MCF 10A (cell line): ENCODE data around the gene INSR. TPM values are rescaled to one million over a fixed set of nuclear protein-coding genes. Genes with fewer than 3 reads are reported as not detected.
A peak's percentile ranks its signal among the peaks of the same experiment; 100 is the strongest.

Experiments
- BruUV-seq: library from RNA; stranded (reverse); fragments of 400-500 nt; replicated peaks from 2 replicates; lab custom pipeline; 2021; lab: Mats Ljungman, UMichigan
- CTCF ChIA-PET: fragments of 300-600 bp; sonication (Branson Sonifier 250); formaldehyde crosslinking; extraction: SDS; loops from one replicate; lab custom pipeline; 2021; ENCODE audit warnings: antibody characterized with exemption, inconsistent platforms; lab: Yijun Ruan, JAX
- POLR2A ChIA-PET: fragments of 300-600, 350-650 bp; sonication (Branson Sonifier 250); formaldehyde crosslinking; extraction: SDS; loops from one replicate; lab custom pipeline; 2020; ENCODE audit warnings: antibody characterized with exemption, inconsistent platforms; lab: Yijun Ruan, JAX
- DNase-seq: peaks from one replicate; pipeline ENCODE4 v3.0.0-alpha.2; 2018; ENCODE audit not compliant: unreplicated experiment
- H3K27ac Mint-ChIP-seq: one replicate; pipeline ENCODE4 v1.8.0; 2022; ENCODE audit warnings: mild to moderate bottlenecking, low read depth, mixed read lengths; ENCODE audit not compliant: unreplicated experiment
- H3K27me3 Mint-ChIP-seq: one replicate; pipeline ENCODE4 v1.8.0; 2022; ENCODE audit warnings: mixed read lengths; ENCODE audit not compliant: insufficient read depth, unreplicated experiment
- H3K36me3 Mint-ChIP-seq: one replicate; pipeline ENCODE4 v1.8.0; 2022; ENCODE audit warnings: mild to moderate bottlenecking, moderate library complexity, mixed read lengths; ENCODE audit not compliant: insufficient read depth, unreplicated experiment
- H3K4me1 Mint-ChIP-seq: one replicate; pipeline ENCODE4 v1.8.0; 2022; ENCODE audit warnings: mixed read lengths; ENCODE audit not compliant: insufficient read depth, unreplicated experiment
- H3K4me3 Mint-ChIP-seq: one replicate; pipeline ENCODE4 v1.8.0; 2022; ENCODE audit warnings: mild to moderate bottlenecking, moderate library complexity, mixed read lengths; ENCODE audit not compliant: unreplicated experiment
- H3K9me3 Mint-ChIP-seq: one replicate; pipeline ENCODE4 v1.8.0; 2022; ENCODE audit warnings: mixed read lengths; ENCODE audit not compliant: unreplicated experiment
- CTCF ChIP-seq: fragments of 200-600 bp; IDR thresholded peaks from one replicate; pipeline ENCODE4 v1.8.0; 2022; ENCODE audit warnings: antibody characterized with exemption, mild to moderate bottlenecking; ENCODE audit not compliant: unreplicated experiment
- intact Hi-C: fragments of 100-400 bp; cut with micrococcal nuclease; formaldehyde crosslinking; loops from 2 replicates; pipeline ENCODE4 v1.14.1; 2022
- total RNA-seq: library from RNA; stranded (reverse); gene quantifications from 2 replicates; pipeline ENCODE4 v1.2.3, GENCODE V29; 2022

Gene INSR
- total RNA-seq, 1 experiment from 2014 or later = 8.8 TPM

- no peak for DNase-seq
- Mint-ChIP-seq H3K4me1 (peaks cover 6% of the 10 kb centered on the region), H3K9me3 (no peaks in the 10 kb centered on the region), H3K27me3 (no peaks in the 10 kb centered on the region), H3K4me3 (peak overlapping the region; percentile 79), H3K36me3 (peaks cover 5% of the 10 kb centered on the region), H3K27ac (peak overlapping the region; percentile 27)
- POLR2A ChIA-PET = no interaction called here
- intact Hi-C loops = loop anchor here (5.0 kb wide), 1 partner anchor 145 kb away; no protein-coding TSS in a partner anchor
- BruUV-seq = no TSS peak
- CTCF ChIA-PET = interaction anchor here (0.7 kb wide), 1 partner anchor 465 kb away, joined by 3 read pairs; no protein-coding TSS in a partner anchor
- TF ChIP-seq CTCF = no peak
These were observed 1.8 kb downstream of the INSR start for GRCh38 chr19:7292352-7292949.

GRCh38 chr19:7288977-7289376, 5.2 kb downstream of the INSR start:
- Mint-ChIP-seq H3K9me3 (no peaks in the 10 kb centered on the region), H3K27ac (no peak overlapping the region), H3K4me3 (no peak overlapping the region), H3K27me3 (no peaks in the 10 kb centered on the region), H3K36me3 (peaks cover 5% of the 10 kb centered on the region), H3K4me1 (peaks cover 6% of the 10 kb centered on the region)
- BruUV-seq = no TSS peak
- DNase-seq = no peak
- TF ChIP-seq CTCF = no peak
- ChIA-PET POLR2A (interaction anchor here (1.3 kb wide), 1 partner anchor 92 kb away, joined by 3 read pairs; no protein-coding TSS in a partner anchor), CTCF (no interaction called here)
- intact Hi-C loops = no loop called here

GRCh38 chr19:7288131-7288530, 6.1 kb downstream of the INSR start:
- intact Hi-C loops = no loop called here
- Mint-ChIP-seq H3K4me3 (no peak overlapping the region), H3K9me3 (no peaks in the 10 kb centered on the region), H3K27ac (no peak overlapping the region), H3K4me1 (peaks cover 6% of the 10 kb centered on the region), H3K27me3 (no peaks in the 10 kb centered on the region), H3K36me3 (peaks cover 5% of the 10 kb centered on the region)
- TF ChIP-seq CTCF = no peak
- ChIA-PET CTCF (interaction anchor here (0.6 kb wide), 1 partner anchor 246 kb away, joined by 4 read pairs; no protein-coding TSS in a partner anchor), POLR2A (interaction anchor here (0.6 to 0.8 kb wide), 3 partner anchors 91 to 134 kb away, joined by 3 to 5 read pairs (median 4); no protein-coding TSS in a partner anchor)
- BruUV-seq = no TSS peak
- no peak for DNase-seq

GRCh38 chr19:7287722-7288121, 6.5 kb downstream of the INSR start:
- Mint-ChIP-seq H3K36me3 (peaks cover 4% of the 10 kb centered on the region), H3K9me3 (no peaks in the 10 kb centered on the region), H3K27ac (no peak overlapping the region), H3K4me3 (no peak overlapping the region), H3K4me1 (peaks cover 4% of the 10 kb centered on the region), H3K27me3 (no peaks in the 10 kb centered on the region)
- ChIA-PET CTCF (interaction anchor here (0.6 to 0.7 kb wide), 2 partner anchors 184 to 247 kb away, joined by 3 to 4 read pairs; no protein-coding TSS in a partner anchor), POLR2A (interaction anchor here (0.6 to 0.8 kb wide), 3 partner anchors 91 to 134 kb away, joined by 3 to 5 read pairs (median 4); no protein-coding TSS in a partner anchor)
- no peak for DNase-seq
- TF ChIP-seq CTCF = no peak
- BruUV-seq = no TSS peak
- intact Hi-C loops = no loop called here
